OCI-LY7 (cell line): ENCODE data around the gene XRCC5. TPM values are rescaled to one million over a fixed set of nuclear protein-coding genes. Genes with fewer than 3 reads are reported as not detected.

ENCODE experiments used
- BruUV-seq: library from RNA; stranded (reverse); fragments of 400-500 nt; replicated peaks from 2 replicates; lab custom pipeline; 2021; lab: Mats Ljungman, UMichigan
- CTCF ChIA-PET: fragments of 300-600 bp; sonication (Branson Sonifier 250); formaldehyde crosslinking; loops from one replicate; lab custom pipeline; 2022; ENCODE audit warnings: antibody characterized with exemption; ENCODE audit not compliant: unreplicated experiment; lab: Charles Lee
- POLR2A ChIA-PET: fragments of 300-600 bp; sonication (Branson Sonifier 250); formaldehyde crosslinking; loops from one replicate; lab custom pipeline; 2022; ENCODE audit warnings: antibody characterized with exemption; lab: Charles Lee
- DNase-seq: peaks from one replicate; pipeline ENCODE4 v3.0.0-alpha.2; 2015; ENCODE audit warnings: low spot score
- H2AFZ ChIP-seq: fragments of 200-600 bp; sonication (generic), shearing (Covaris generic); 2 replicates; pipeline ENCODE4 v1.6.1; 2014; ENCODE audit warnings: mild to moderate bottlenecking, antibody characterized with exemption, low read length, moderate library complexity
- H3K27ac ChIP-seq: fragments of 200-600 bp; sonication (generic); 2 replicates; pipeline ENCODE4 v1.5.1; 2014; ENCODE audit warnings: mixed run types, low read depth, mild to moderate bottlenecking, moderate library complexity, low read length, inconsistent platforms; ENCODE audit not compliant: poor library complexity, severe bottlenecking
- H3K36me3 ChIP-seq: fragments of 200-600 bp; sonication (generic); 2 replicates; pipeline ENCODE4 v1.6.1; 2014; ENCODE audit warnings: mild to moderate bottlenecking, antibody characterized with exemption, low read length, moderate library complexity, mixed read lengths; ENCODE audit not compliant: insufficient read depth
- H3K4me1 ChIP-seq: fragments of 200-600 bp; sonication (generic); 2 replicates; pipeline ENCODE4 v1.5.1; 2014; ENCODE audit warnings: mild to moderate bottlenecking, low read length; ENCODE audit not compliant: insufficient read depth, poor library complexity, severe bottlenecking
- H3K4me2 ChIP-seq: fragments of 200-600 bp; sonication (generic); 2 replicates; pipeline ENCODE4 v1.6.1; 2014; ENCODE audit warnings: mild to moderate bottlenecking, low read length
- H3K4me3 ChIP-seq: fragments of 200-600 bp; sonication (generic); 2 replicates; pipeline ENCODE4 v1.5.1; 2014; ENCODE audit warnings: mild to moderate bottlenecking, low read depth, low read length; ENCODE audit not compliant: poor library complexity, severe bottlenecking
- H3K79me2 ChIP-seq: fragments of 200-600 bp; sonication (generic); 2 replicates; pipeline ENCODE4 v1.6.1; 2016; ENCODE audit warnings: low read depth, mild to moderate bottlenecking, low read length, moderate library complexity, mixed read lengths; ENCODE audit not compliant: insufficient read depth
- H3K9me2 ChIP-seq: fragments of 200-600 bp; sonication (generic); 2 replicates; pipeline ENCODE4 v1.6.1; 2016; ENCODE audit warnings: mild to moderate bottlenecking, low read length, mixed read lengths; ENCODE audit not compliant: insufficient read depth
- H3K9me3 ChIP-seq: fragments of 200-600 bp; sonication (generic); 2 replicates; pipeline ENCODE4 v1.6.1; 2014; ENCODE audit warnings: mild to moderate bottlenecking, mixed run types, low read length, mixed read lengths
- H4K20me1 ChIP-seq: fragments of 200-600 bp; sonication (generic); 2 replicates; pipeline ENCODE4 v1.6.1; 2014; ENCODE audit warnings: mild to moderate bottlenecking, antibody characterized with exemption, low read length, moderate library complexity, mixed read lengths; ENCODE audit not compliant: insufficient read depth
- CTCF ChIP-seq: fragments of 200-600 bp; sonication (generic); conservative IDR thresholded peaks from 2 replicates; pipeline ENCODE4 v1.5.1; 2014; ENCODE audit warnings: mild to moderate bottlenecking, antibody characterized with exemption, low read length, moderate library complexity, mixed read lengths
- EZH2phosphoT487 ChIP-seq: fragments of 200-600 bp; sonication (generic); IDR thresholded peaks from 2 replicates; pipeline ENCODE4 v1.6.1; 2018; ENCODE audit warnings: low read depth, borderline replicate concordance, mild to moderate bottlenecking, mixed run types, antibody characterized with exemption, low read length, moderate library complexity, mixed read lengths
- intact Hi-C: fragments of 100-400 bp; cut with micrococcal nuclease; formaldehyde crosslinking; loops from one replicate; pipeline ENCODE4 v1.10.0; 2022; ENCODE audit not compliant: unreplicated experiment
- total RNA-seq, 2 experiments: library from RNA; depleted of rRNA in 1 of 2; stranded (reverse); fragments of >200 nt in 1 of 2; shearing (Covaris generic) in 1 of 2; gene quantifications; 2 replicates each; pipeline ENCODE4 v1.2.3, GENCODE V29; 2014 to 2022

XRCC5 gene
- total RNA-seq, 2 experiments from 2014 or later, result 174 to 344 TPM

- CTCF ChIA-PET, result no interaction called here
- BruUV-seq, result no TSS peak
- no peak for TF ChIP-seq EZH2phosphoT487
- no peak for TF ChIP-seq CTCF
- Histone ChIP-seq H2AFZ (no peak overlapping the region), H3K27ac (no peak overlapping the region), H4K20me1 (0 out of 2 replicates have a peak, but pooled peaks cover 17% of the 10 kb centered on the region), H3K4me3 (no peak overlapping the region), H3K4me1 (no peaks in the 10 kb centered on the region), H3K4me2 (no peak overlapping the region), H3K36me3 (peaks cover 96% of the 10 kb centered on the region), H3K79me2 (peaks cover 44% of the 10 kb centered on the region), H3K9me2 (no peaks in the 10 kb centered on the region), H3K9me3 (no peaks in the 10 kb centered on the region)
- intact Hi-C loops, result no loop called here
- DNase-seq, result no peak
- POLR2A ChIA-PET, result interaction anchor here (0.6 to 2.1 kb wide), 2 partner anchors 14 to 23 kb away, joined by 3 to 6 read pairs; no protein-coding TSS in a partner anchor
Measured at GRCh38 chr2:216189410-216189809, 80.3 kb downstream of the XRCC5 start.

GRCh38 chr2:216192181-216192580, 83.0 kb downstream of the XRCC5 start:
- Histone ChIP-seq H3K79me2 (peaks cover 18% of the 10 kb centered on the region; the same call in 1 of the 2 replicates), H4K20me1 (0 out of 2 replicates have a peak, but pooled peaks cover 6% of the 10 kb centered on the region)
- intact Hi-C loops, result no loop called here

More at GRCh38 chr2:216192181-216192580, 83.0 kb downstream of the XRCC5 start:
- no peak overlapping the region for H3K4me3 ChIP-seq
- no peak for DNase-seq
- peaks cover 6% of the 10 kb centered on the region for H3K4me1 ChIP-seq
- H3K9me2 ChIP-seq, result no peaks in the 10 kb centered on the region
- H3K27ac ChIP-seq, result no peak overlapping the region
- no TSS peak for BruUV-seq
- no peaks in the 10 kb centered on the region for H3K9me3 ChIP-seq
- H3K36me3 ChIP-seq, result peaks cover 96% of the 10 kb centered on the region
- TF ChIP-seq CTCF (no peak), EZH2phosphoT487 (no peak)
- CTCF ChIA-PET, result no interaction called here
- POLR2A ChIA-PET, result interaction anchor here (0.6 kb wide), 1 partner anchor 12 kb away, joined by 3 read pairs; no protein-coding TSS in a partner anchor
- no peak overlapping the region for H3K4me2 ChIP-seq
- no peak overlapping the region for H2AFZ ChIP-seq
